ENCODE data around the gene FIBCD1. TPM values are rescaled to one million over a fixed set of nuclear protein-coding genes. Genes with fewer than 3 reads are reported as not detected.

FIBCD1 gene
- total RNA-seq, 4 donors from 2014 or later: not detected

DNA sequence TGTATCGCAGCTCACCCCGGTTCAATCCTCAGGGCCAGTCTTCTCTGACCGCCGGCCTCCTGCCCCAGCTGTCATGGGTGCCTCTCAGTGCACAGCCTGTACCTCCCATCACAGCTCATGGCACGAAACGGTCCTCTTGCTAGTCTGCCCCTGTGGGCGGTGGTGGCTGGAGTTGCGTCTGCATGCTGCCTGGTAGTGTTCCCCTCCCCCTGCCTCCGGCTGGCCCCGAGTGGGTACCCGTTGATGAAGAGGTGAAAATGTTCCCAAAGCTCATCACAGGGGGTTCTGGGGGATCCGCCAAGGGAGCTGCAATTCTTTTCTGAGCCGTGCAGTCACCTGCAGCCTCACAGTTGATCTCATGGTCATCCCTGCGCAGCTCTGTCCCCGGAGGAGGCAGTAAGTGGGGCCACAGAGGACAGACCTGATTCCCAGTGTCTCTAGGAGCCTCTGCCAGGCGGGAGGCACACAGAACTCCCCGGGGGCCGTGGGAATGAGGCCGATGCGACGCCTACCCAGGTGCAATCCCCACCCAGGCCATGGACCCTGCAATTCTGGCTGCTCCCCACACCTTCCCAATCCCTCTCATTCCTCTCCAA lies 34.7 kb upstream of the FIBCD1 start:
- no peak overlapping the region for H3K27ac ChIP-seq
- intact Hi-C loops (cut with DNase I): no loop called here
- H3K36me3 ChIP-seq: no peaks in the 10 kb centered on the region
- H3K4me1 ChIP-seq: no peaks in the 10 kb centered on the region
- 54 to 69% methylated on average over 4 to 10 of the region's 21 CpGs for WGBS, 2 donors
- H3K4me3 ChIP-seq: no peak overlapping the region
- TF ChIP-seq POLR2A (IDR thresholded peaks at IDR 0.05): no peak
- TF ChIP-seq, protein P1, sequence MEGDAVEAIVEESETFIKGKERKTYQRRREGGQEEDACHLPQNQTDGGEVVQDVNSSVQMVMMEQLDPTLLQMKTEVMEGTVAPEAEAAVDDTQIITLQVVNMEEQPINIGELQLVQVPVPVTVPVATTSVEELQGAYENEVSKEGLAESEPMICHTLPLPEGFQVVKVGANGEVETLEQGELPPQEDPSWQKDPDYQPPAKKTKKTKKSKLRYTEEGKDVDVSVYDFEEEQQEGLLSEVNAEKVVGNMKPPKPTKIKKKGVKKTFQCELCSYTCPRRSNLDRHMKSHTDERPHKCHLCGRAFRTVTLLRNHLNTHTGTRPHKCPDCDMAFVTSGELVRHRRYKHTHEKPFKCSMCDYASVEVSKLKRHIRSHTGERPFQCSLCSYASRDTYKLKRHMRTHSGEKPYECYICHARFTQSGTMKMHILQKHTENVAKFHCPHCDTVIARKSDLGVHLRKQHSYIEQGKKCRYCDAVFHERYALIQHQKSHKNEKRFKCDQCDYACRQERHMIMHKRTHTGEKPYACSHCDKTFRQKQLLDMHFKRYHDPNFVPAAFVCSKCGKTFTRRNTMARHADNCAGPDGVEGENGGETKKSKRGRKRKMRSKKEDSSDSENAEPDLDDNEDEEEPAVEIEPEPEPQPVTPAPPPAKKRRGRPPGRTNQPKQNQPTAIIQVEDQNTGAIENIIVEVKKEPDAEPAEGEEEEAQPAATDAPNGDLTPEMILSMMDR (IDR thresholded peaks at IDR 0.05): no peak
- peaks cover 0 to 63% (median 0%) of the 10 kb centered on the region in 4 donors for H3K27me3 ChIP-seq
- H3K9me3 ChIP-seq: no peaks in the 10 kb centered on the region
- DNase-seq: no peak

DNA sequence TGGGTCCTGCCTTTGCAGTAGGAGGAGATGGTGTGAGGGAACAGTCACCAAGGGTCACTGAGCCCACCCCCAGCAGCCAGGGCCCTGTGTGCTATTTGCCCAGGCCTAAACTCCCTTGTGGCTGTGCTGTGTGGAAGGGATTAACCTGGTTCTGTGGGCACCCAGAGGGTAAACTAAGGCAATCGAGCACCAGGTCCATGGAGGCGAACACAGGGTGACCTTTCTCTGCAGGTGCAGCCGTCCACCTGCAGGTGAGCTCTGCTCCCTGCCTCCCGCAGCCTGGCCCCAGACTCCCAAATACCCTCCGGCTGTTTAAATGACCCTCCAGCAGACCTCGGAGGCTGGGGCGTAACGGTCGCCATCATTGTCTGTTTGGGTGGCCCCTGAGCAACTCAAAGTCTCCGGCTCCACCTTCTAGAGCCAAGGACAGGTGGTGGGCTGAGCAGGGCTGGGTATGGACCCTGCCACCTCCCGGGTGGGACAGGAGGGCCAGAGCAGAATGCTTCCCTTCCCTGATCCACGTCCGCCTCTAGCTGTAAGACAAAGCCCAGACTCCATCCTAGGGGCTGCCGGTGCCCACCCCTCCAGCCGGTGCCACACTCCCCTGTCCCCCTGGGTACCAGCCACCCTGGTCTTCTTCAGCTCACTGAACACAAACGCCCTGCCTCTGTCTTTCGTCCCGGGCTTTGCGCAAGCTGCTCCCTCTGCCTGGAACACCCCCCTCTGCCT lies 34.1 kb upstream of the FIBCD1 start:
- no peak overlapping the region for H3K27ac ChIP-seq
- H3K27me3 ChIP-seq: peaks cover 0 to 63% (median 0%) of the 10 kb centered on the region in 4 donors
- no peaks in the 10 kb centered on the region for H3K4me1 ChIP-seq
- H3K9me3 ChIP-seq: no peaks in the 10 kb centered on the region
- intact Hi-C loops (cut with DNase I): no loop called here
- WGBS, 2 donors: 64 to 87% methylated on average over 8 to 17 of the region's 19 CpGs
- TF ChIP-seq, protein P1 (IDR thresholded peaks at IDR 0.05): no peak
- no peak for TF ChIP-seq POLR2A (IDR thresholded peaks at IDR 0.05)
- H3K4me3 ChIP-seq: no peak overlapping the region
- no peaks in the 10 kb centered on the region for H3K36me3 ChIP-seq
- no peak for DNase-seq

DNA sequence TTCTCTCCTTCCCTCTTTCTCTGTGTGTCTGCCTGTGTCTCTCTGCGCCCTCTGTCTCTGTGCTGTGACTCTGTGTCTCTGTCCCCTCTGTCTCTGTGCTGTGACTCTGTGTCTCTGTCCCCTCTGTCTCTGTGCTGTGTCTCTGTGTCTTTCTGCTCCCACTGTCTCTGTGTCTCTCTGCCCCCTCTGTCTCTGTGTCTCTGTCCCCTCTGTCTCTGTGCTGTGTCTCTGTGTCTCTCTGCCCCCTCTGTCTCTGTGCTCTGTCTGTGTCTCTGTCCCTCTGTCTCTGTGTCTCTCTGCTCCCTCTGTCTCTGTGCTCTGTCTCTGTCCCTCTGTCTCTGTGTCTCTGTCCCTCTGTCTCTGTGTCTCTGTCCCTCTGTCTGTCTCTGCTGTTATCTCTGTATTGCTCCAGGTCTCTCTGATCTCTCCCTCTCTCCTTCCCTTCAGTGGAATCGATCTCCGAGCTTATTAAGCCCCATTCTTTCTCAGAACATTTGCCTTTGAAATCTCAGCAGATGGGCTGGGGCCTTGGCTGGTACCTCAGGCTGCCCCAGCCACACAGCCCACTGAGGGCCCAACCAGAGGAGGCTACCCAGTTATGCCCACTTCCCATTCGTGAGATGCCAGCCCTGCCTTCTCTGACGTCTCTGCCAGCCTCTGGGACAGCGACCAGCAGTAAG lies 33.4 kb upstream of the FIBCD1 start:
- Histone ChIP-seq H3K27ac (no peak overlapping the region), H3K36me3 (no peaks in the 10 kb centered on the region), H3K4me1 (no peaks in the 10 kb centered on the region), H3K27me3 (peaks cover 0 to 61% (median 0%) of the 10 kb centered on the region in 4 donors), H3K4me3 (no peak overlapping the region), H3K9me3 (no peaks in the 10 kb centered on the region)
- intact Hi-C loops (cut with DNase I): no loop called here
- no peak for TF ChIP-seq POLR2A (IDR thresholded peaks at IDR 0.05)
- TF ChIP-seq, protein P1 (IDR thresholded peaks at IDR 0.05): no peak
- WGBS, 2 donors: 69 to 72% methylated on average over 3 to 4 of the region's 6 CpGs
- DNase-seq: no peak

DNA sequence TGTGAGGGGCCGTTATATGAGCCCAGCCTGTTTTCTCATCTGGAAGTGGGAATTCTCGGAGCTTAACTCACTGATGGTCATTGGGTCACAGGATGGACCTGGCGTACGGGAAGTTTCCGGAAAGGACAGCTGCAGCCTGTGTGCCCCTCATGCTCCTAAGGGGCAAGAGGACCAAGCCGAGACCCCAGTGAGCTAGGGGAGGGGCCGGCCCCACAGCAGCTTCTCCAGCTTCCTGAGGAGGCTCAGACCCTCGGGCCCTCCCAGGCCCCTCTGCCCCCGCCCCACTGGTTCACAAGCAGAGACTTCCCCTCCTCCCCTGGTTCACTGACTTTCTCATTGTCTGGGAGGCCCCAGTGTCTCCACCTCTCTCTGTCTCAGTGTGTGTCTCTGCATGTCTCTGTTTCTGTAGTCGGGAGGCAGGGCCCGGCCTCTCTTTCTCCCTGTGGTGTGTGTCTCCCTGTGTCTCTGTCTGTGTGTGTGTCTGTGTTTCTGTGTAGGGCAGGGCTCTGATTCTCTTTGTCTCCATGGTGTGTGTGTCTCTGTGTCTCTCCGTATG lies 32.3 kb upstream of the FIBCD1 start:
- H3K4me3 ChIP-seq: no peak overlapping the region
- H3K36me3 ChIP-seq: no peaks in the 10 kb centered on the region
- no peak overlapping the region for H3K27ac ChIP-seq
- H3K9me3 ChIP-seq: no peaks in the 10 kb centered on the region
- intact Hi-C loops (cut with DNase I): no loop called here
- peaks cover 0 to 53% (median 0%) of the 10 kb centered on the region in 4 donors for H3K27me3 ChIP-seq
- 62 to 83% methylated on average over 8 to 10 of the region's 12 CpGs for WGBS, 2 donors
- TF ChIP-seq, protein P1 (IDR thresholded peaks at IDR 0.05): no peak
- TF ChIP-seq POLR2A (IDR thresholded peaks at IDR 0.05): no peak
- no peak for DNase-seq
- no peaks in the 10 kb centered on the region for H3K4me1 ChIP-seq

DNA sequence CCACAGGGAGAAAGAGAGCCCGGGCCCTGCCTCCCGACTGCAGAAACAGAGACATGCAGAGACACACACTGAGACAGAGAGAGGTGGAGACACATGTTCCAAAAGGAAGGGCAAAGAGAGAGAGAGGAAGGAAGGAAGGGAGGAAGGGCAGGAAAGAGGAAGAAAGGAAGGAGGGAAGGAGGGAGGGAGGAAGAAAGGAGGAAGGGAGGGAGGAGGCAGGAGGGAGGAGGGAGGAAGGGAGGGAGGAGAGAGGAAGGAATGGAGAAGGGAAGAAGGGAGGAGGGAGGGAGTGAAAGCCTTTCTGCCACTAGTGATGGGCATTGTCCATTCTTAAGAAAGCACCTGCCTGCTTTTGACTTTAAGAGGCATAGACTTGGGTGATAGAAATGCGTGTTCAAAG lies 31.8 kb upstream of the FIBCD1 start:
- Histone ChIP-seq H3K27ac (no peak overlapping the region), H3K27me3 (peaks cover 0 to 48% (median 0%) of the 10 kb centered on the region in 4 donors), H3K4me3 (no peak overlapping the region), H3K9me3 (no peaks in the 10 kb centered on the region), H3K36me3 (no peaks in the 10 kb centered on the region), H3K4me1 (no peaks in the 10 kb centered on the region)
- DNase-seq: no peak
- intact Hi-C loops (cut with DNase I): no loop called here
- WGBS, 2 donors: 63 to 65% methylated on average over 3 of the region's 3 CpGs
- TF ChIP-seq, protein P1 (IDR thresholded peaks at IDR 0.05): no peak
- TF ChIP-seq POLR2A (IDR thresholded peaks at IDR 0.05): no peak
